WTC11 (cell line): ENCODE results near the gene RNF19B.

Source experiments
- FOXJ3 ChIP-seq: sonication (generic); formaldehyde crosslinking; IDR thresholded peaks from 2 replicates; pipeline ENCODE4 v1.9.0; 2021; ENCODE audit warnings: missing genetic modification reagents, mild to moderate bottlenecking, borderline replicate concordance
- TEAD4 ChIP-seq: sonication (generic); formaldehyde crosslinking; IDR thresholded peaks from 2 replicates; pipeline ENCODE4 v1.8.0; 2022; ENCODE audit warnings: mild to moderate bottlenecking, missing genetic modification reagents
- ZNF138 ChIP-seq: sonication (generic); formaldehyde crosslinking; conservative IDR thresholded peaks from 2 replicates; pipeline ENCODE4 v1.8.1; 2022; ENCODE audit warnings: mild to moderate bottlenecking, moderate library complexity, missing genetic modification reagents
- ZNF416 ChIP-seq: fragments of 250-450 bp; sonication (Bioruptor Pico); IDR thresholded peaks from 2 replicates; pipeline ENCODE4 v1.9.0; 2021; ENCODE audit warnings: mild to moderate bottlenecking, inconsistent platforms
- TF ChIP-seq, protein P1 (sequence below): sonication (generic); formaldehyde crosslinking; IDR thresholded peaks from 2 replicates; pipeline ENCODE4 v1.8.1; 2023; ENCODE audit warnings: mild to moderate bottlenecking, missing genetic modification reagents, moderate library complexity
- TF ChIP-seq, protein P2 (sequence below): fragments of 200-600 bp; IDR thresholded peaks from 2 replicates; pipeline ENCODE4 v1.8.0; 2022; ENCODE audit warnings: antibody characterized with exemption
- TF ChIP-seq, protein P3 (sequence below): sonication (generic); formaldehyde crosslinking; IDR thresholded peaks from 2 replicates; pipeline ENCODE4 v1.8.1; 2023; ENCODE audit warnings: mild to moderate bottlenecking, missing genetic modification reagents
- TF ChIP-seq, protein P4 (sequence below): sonication (generic); formaldehyde crosslinking; IDR thresholded peaks from 2 replicates; pipeline ENCODE4 v1.8.0; 2022; ENCODE audit warnings: mild to moderate bottlenecking, missing genetic modification reagents
- TF ChIP-seq, protein P5 (sequence below): sonication (generic); formaldehyde crosslinking; IDR thresholded peaks from 2 replicates; pipeline ENCODE4 v1.8.1; 2022; ENCODE audit warnings: missing genetic modification reagents, borderline replicate concordance

DNA sequence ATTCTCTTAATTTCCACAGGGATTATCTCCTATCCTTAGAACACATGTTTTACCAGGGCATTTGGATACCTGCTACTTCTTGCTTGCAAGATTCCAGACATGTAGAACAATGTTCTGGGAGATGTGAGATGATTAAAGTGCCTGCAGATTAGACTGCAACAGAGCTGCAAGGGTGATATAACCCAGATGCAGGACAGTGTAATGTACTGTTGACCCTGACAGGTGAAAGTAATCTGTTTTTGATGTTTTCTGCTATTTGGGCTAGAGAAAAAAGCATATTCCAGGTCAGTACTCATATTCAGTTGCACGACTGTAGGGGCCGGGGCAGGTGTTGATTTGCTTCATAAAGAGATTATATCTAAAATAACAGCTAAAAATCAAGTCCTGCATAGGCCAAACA is 36.3 kb downstream of the RNF19B start:
- TF ChIP-seq, protein P1, sequence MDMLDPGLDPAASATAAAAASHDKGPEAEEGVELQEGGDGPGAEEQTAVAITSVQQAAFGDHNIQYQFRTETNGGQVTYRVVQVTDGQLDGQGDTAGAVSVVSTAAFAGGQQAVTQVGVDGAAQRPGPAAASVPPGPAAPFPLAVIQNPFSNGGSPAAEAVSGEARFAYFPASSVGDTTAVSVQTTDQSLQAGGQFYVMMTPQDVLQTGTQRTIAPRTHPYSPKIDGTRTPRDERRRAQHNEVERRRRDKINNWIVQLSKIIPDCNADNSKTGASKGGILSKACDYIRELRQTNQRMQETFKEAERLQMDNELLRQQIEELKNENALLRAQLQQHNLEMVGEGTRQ (CRISPR knock-in tag) = no peak
- TF ChIP-seq, protein P2, sequence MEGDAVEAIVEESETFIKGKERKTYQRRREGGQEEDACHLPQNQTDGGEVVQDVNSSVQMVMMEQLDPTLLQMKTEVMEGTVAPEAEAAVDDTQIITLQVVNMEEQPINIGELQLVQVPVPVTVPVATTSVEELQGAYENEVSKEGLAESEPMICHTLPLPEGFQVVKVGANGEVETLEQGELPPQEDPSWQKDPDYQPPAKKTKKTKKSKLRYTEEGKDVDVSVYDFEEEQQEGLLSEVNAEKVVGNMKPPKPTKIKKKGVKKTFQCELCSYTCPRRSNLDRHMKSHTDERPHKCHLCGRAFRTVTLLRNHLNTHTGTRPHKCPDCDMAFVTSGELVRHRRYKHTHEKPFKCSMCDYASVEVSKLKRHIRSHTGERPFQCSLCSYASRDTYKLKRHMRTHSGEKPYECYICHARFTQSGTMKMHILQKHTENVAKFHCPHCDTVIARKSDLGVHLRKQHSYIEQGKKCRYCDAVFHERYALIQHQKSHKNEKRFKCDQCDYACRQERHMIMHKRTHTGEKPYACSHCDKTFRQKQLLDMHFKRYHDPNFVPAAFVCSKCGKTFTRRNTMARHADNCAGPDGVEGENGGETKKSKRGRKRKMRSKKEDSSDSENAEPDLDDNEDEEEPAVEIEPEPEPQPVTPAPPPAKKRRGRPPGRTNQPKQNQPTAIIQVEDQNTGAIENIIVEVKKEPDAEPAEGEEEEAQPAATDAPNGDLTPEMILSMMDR = no peak
- no peak for TF ChIP-seq ZNF416
- TF ChIP-seq, protein P3, sequence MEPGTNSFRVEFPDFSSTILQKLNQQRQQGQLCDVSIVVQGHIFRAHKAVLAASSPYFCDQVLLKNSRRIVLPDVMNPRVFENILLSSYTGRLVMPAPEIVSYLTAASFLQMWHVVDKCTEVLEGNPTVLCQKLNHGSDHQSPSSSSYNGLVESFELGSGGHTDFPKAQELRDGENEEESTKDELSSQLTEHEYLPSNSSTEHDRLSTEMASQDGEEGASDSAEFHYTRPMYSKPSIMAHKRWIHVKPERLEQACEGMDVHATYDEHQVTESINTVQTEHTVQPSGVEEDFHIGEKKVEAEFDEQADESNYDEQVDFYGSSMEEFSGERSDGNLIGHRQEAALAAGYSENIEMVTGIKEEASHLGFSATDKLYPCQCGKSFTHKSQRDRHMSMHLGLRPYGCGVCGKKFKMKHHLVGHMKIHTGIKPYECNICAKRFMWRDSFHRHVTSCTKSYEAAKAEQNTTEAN (CRISPR knock-in tag) = no peak
- TF ChIP-seq, protein P4, sequence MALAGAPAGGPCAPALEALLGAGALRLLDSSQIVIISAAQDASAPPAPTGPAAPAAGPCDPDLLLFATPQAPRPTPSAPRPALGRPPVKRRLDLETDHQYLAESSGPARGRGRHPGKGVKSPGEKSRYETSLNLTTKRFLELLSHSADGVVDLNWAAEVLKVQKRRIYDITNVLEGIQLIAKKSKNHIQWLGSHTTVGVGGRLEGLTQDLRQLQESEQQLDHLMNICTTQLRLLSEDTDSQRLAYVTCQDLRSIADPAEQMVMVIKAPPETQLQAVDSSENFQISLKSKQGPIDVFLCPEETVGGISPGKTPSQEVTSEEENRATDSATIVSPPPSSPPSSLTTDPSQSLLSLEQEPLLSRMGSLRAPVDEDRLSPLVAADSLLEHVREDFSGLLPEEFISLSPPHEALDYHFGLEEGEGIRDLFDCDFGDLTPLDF = no peak
- TF ChIP-seq TEAD4 (CRISPR knock-in tag) = no peak
- no peak for TF ChIP-seq FOXJ3 (CRISPR knock-in tag)
- TF ChIP-seq ZNF138 (CRISPR knock-in tag) = no peak
- TF ChIP-seq, protein P5, sequence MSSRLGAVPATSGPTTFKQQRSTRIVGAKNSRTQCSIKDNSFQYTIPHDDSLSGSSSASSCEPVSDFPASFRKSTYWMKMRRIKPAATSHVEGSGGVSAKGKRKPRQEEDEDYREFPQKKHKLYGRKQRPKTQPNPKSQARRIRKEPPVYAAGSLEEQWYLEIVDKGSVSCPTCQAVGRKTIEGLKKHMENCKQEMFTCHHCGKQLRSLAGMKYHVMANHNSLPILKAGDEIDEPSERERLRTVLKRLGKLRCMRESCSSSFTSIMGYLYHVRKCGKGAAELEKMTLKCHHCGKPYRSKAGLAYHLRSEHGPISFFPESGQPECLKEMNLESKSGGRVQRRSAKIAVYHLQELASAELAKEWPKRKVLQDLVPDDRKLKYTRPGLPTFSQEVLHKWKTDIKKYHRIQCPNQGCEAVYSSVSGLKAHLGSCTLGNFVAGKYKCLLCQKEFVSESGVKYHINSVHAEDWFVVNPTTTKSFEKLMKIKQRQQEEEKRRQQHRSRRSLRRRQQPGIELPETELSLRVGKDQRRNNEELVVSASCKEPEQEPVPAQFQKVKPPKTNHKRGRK = no peak
